HepG2 (cell line): Measurements from ENCODE around the gene COX6B1. TPM values are rescaled to one million over a fixed set of nuclear protein-coding genes. Genes with fewer than 3 reads are reported as not detected.

Source experiments
- ATAC-seq: fragments of 200-7000 bp; cut with Tn5 transposase; 3 replicates; pipeline ENCODE4 v1.9.1; 2020; ENCODE audit warnings: mild to moderate bottlenecking, moderate library complexity
- BruUV-seq: library from RNA; stranded (reverse); fragments of 400-500 nt; replicated peaks from 2 replicates; lab custom pipeline; 2021; lab: Mats Ljungman, UMichigan
- CTCF ChIA-PET: fragments of 300-600 bp; formaldehyde crosslinking; extraction: SDS; loops from one replicate; lab custom pipeline; 2021; ENCODE audit warnings: low total read pairs, inconsistent platforms, low intra/inter-chr PET ratio; lab: Yijun Ruan, JAX
- POLR2A ChIA-PET: fragments of 350-600 bp; sonication (Branson Sonifier 250); formaldehyde crosslinking; loops from one replicate; lab custom pipeline; 2020; ENCODE audit warnings: antibody characterized with exemption, inconsistent platforms; lab: Yijun Ruan, JAX
- DNase-seq: peaks from one replicate; pipeline ENCODE4 v3.0.0-alpha.2; 2015; ENCODE audit warnings: low spot score
- FAIRE-seq: peaks from 3 replicates; lab custom pipeline; 2011; peaks lifted over from hg19 to GRCh38; lab: Jason Lieb, UNC
- H2AFZ ChIP-seq: one replicate; pipeline ENCODE4 v1.6.1; 2011; ENCODE audit warnings: low read length, inconsistent platforms
- H3K27ac ChIP-seq: fragments of 300-600 bp; 3 replicates; pipeline ENCODE4 v1.8.0; 2011; ENCODE audit warnings: mixed run types, mild to moderate bottlenecking, mixed read lengths, low read length, inconsistent platforms; ENCODE audit not compliant: insufficient read depth; ENCODE audit errors: extremely low read length
- H3K27me3 ChIP-seq, 2 experiments: fragments of 200-600 bp in 1 of 2; 2 replicates in 1 of 2; 3 replicates in 1 of 2; pipeline versions ENCODE4 v1.6.0 to v1.8.0; 2011; ENCODE audit warnings: low read length in 2 of 2, mild to moderate bottlenecking in 2 of 2, moderate library complexity in 2 of 2, inconsistent platforms in 1 of 2; ENCODE audit not compliant: insufficient read depth in 2 of 2, control insufficient read depth in 1 of 2
- H3K36me3 ChIP-seq, 2 experiments: fragments of 200-600 bp in 1 of 2; replicated peaks in 1 of 2; 2 replicates in 1 of 2; 3 replicates in 1 of 2; pipeline versions ENCODE4 v1.5.1 to v1.8.0; 2011; ENCODE audit warnings: low read length in 2 of 2, inconsistent platforms in 1 of 2; ENCODE audit not compliant: insufficient read depth in 2 of 2, control insufficient read depth in 1 of 2
- H3K4me1 ChIP-seq: 2 replicates; pipeline ENCODE4 v1.5.1; 2012; ENCODE audit warnings: low read length, inconsistent platforms; ENCODE audit not compliant: insufficient read depth
- H3K4me2 ChIP-seq: 2 replicates; pipeline ENCODE4 v1.6.0; 2011; ENCODE audit warnings: low read depth, low read length, inconsistent platforms
- H3K4me3 ChIP-seq, 3 experiments: fragments of 200-600 bp in 1 of 3; sonication (generic), shearing (Covaris generic) in 1 of 3; replicated peaks in 1 of 3; 2 replicates each; pipeline ENCODE4 v1.5.1; 2011 to 2016; ENCODE audit warnings: low read length in 3 of 3, inconsistent platforms in 2 of 3, low read depth in 2 of 3, mild to moderate bottlenecking in 2 of 3, control low read depth in 1 of 3, mixed read lengths in 1 of 3; ENCODE audit not compliant: insufficient read depth in 1 of 3
- H3K79me2 ChIP-seq: one replicate; pipeline ENCODE4 v1.6.1; 2011; ENCODE audit warnings: low read length, inconsistent platforms; ENCODE audit not compliant: insufficient read depth
- H3K9ac ChIP-seq: 2 replicates; pipeline ENCODE4 v1.6.0; 2011; ENCODE audit warnings: mild to moderate bottlenecking, low read depth, low read length, inconsistent platforms; ENCODE audit not compliant: insufficient read depth
- H3K9me3 ChIP-seq: 2 replicates; pipeline ENCODE4 v1.5.1; 2012; ENCODE audit warnings: mild to moderate bottlenecking, low read length
- H4K20me1 ChIP-seq: 2 replicates; pipeline ENCODE4 v1.6.0; 2011; ENCODE audit warnings: inconsistent platforms, mild to moderate bottlenecking, low read length, moderate library complexity; ENCODE audit not compliant: insufficient read depth
- ARNTL ChIP-seq: sonication (generic); formaldehyde crosslinking; IDR thresholded peaks from 2 replicates; pipeline ENCODE4 v1.4.0; 2020; ENCODE audit warnings: mild to moderate bottlenecking, missing genetic modification reagents
- ATF1 ChIP-seq: IDR thresholded peaks from 2 replicates; pipeline ENCODE4 v1.6.1; 2016; ENCODE audit warnings: mild to moderate bottlenecking, control low read depth
- ATF2 ChIP-seq: sonication (generic); formaldehyde crosslinking; IDR thresholded peaks from 2 replicates; pipeline ENCODE4 v1.4.0; 2020; ENCODE audit warnings: missing genetic modification reagents
- FOXO1 ChIP-seq: sonication (generic); formaldehyde crosslinking; IDR thresholded peaks from 2 replicates; pipeline ENCODE4 v1.4.0; 2020; ENCODE audit warnings: missing genetic modification reagents
- HBP1 ChIP-seq: IDR thresholded peaks from 2 replicates; pipeline ENCODE4 v1.6.1; 2016; ENCODE audit warnings: low read depth, control low read depth
- HMG20A ChIP-seq: IDR thresholded peaks from 2 replicates; pipeline ENCODE4 v1.6.1; 2016; ENCODE audit warnings: borderline replicate concordance
- ISX ChIP-seq: sonication (generic); formaldehyde crosslinking; conservative IDR thresholded peaks from 2 replicates; pipeline ENCODE4 v1.5.0; 2020; ENCODE audit warnings: missing genetic modification reagents
- KDM5A ChIP-seq: fragments of 200-600 bp; sonication (generic); IDR thresholded peaks from 2 replicates; pipeline ENCODE4 v1.7.0; 2018; ENCODE audit warnings: antibody characterized with exemption, mild to moderate bottlenecking, low read length, borderline replicate concordance
- MLX ChIP-seq: IDR thresholded peaks from 2 replicates; pipeline ENCODE4 v1.6.1; 2016
- NR2F2 ChIP-seq: IDR thresholded peaks from 2 replicates; pipeline ENCODE4 v1.6.1; 2012; ENCODE audit warnings: low read depth, inconsistent platforms, borderline replicate concordance
- SALL1 ChIP-seq: sonication (generic); formaldehyde crosslinking; IDR thresholded peaks from 2 replicates; pipeline ENCODE4 v1.8.0; 2022; ENCODE audit warnings: mild to moderate bottlenecking, missing genetic modification reagents
- ZNF564 ChIP-seq: sonication (generic); formaldehyde crosslinking; IDR thresholded peaks from 2 replicates; pipeline ENCODE4 v1.8.1; 2023; ENCODE audit warnings: mild to moderate bottlenecking, missing genetic modification reagents
- ZNF766 ChIP-seq: sonication (generic); formaldehyde crosslinking; IDR thresholded peaks from 2 replicates; pipeline ENCODE4 v1.5.0; 2020; ENCODE audit warnings: missing genetic modification reagents, borderline replicate concordance
- WGBS: methylation state at CpG from one replicate; pipeline ENCODE4 v1.1.6; 2017; ENCODE audit warnings: low lambda C conversion rate; 5-methylcytosine and 5-hydroxymethylcytosine counted together
- in situ Hi-C: cut with HindIII; loops from 2 replicates; pipeline ENCODE4 v1.10.0; 2017; ENCODE audit warnings: low pct_unique_long_range_greater_than_20kb; ENCODE audit not compliant: extremely low pct_ligation_motif_present
- intact Hi-C: fragments of 100-400 bp; cut with micrococcal nuclease; formaldehyde crosslinking; loops from one replicate; pipeline ENCODE4 v1.10.0; 2022; ENCODE audit not compliant: unreplicated experiment
- polyA plus RNA-seq, 8 experiments: library from polyadenylated mRNA; depleted of rRNA in 3 of 8; stranded (reverse) in 7 of 8; unstranded in 1 of 8; fragments of >200 nt; fragmentation: Illumina TruSeq in 4 of 8; extraction: Trizol in 4 of 8; gene quantifications; 2 replicates each; pipeline versions ENCODE4 v1.2.1 to v1.2.3, GENCODE V29; 2011 to 2016; ENCODE audit warnings: low read depth in 4 of 8, missing spikeins in 1 of 8, mixed read lengths in 1 of 8; ENCODE audit not compliant: insufficient read depth in 1 of 8
- total RNA-seq, 5 experiments: library from RNA; depleted of rRNA; stranded (reverse); fragments of >200 nt; fragmentation: Illumina TruSeq; extraction: Trizol; gene quantifications; 2 replicates each; pipeline ENCODE4 v1.2.3, GENCODE V29; 2016; ENCODE audit warnings: low read depth in 1 of 5
- TF ChIP-seq, protein P1 (sequence below): sonication (generic); formaldehyde crosslinking; IDR thresholded peaks from 2 replicates; pipeline ENCODE4 v1.8.1; 2023; ENCODE audit warnings: mild to moderate bottlenecking, inconsistent platforms, moderate library complexity, missing genetic modification reagents, borderline replicate concordance

Gene COX6B1
- total and polyA plus RNA-seq, 2 of the 13 experiments (the other 11 are each of a cell fraction or from before 2014, with no cell fraction given), result 481 to 487 TPM

DNA sequence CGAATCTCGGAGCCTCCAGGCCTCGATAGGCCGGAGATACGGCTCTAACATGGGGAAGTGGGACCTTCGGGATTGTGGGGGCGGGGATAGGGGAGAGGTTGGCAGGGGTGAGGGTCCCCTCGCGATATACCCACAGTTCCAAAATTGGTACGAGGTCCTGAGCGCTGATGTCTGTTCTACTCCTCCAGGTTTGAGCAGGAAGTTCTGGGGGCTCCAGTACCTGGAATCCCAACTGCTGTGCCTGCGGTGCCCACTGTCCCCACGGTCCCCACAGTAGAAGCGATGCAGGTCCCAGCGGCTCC lies 18.8 kb upstream of the COX6B1 start:
- WGBS, result 0% methylated on average over 10 of the region's 15 CpGs

More for the DNA sequence above, 18.8 kb upstream of the COX6B1 start:
- TSS peak; percentile 75 for BruUV-seq
- POLR2A ChIA-PET, result no interaction called here
- in situ Hi-C loops, result no loop called here
- peak overlapping the region; percentile 88 to 94 (median 88) for H3K4me3 ChIP-seq
- CTCF ChIA-PET, result no interaction called here
- H3K27me3 ChIP-seq, result no peaks in the 10 kb centered on the region; a peak in 1 of 5 replicates
- H3K4me2 ChIP-seq, result peak overlapping the region; percentile 96
- H3K79me2 ChIP-seq, result peaks cover 10% of the 10 kb centered on the region
- H3K9me3 ChIP-seq, result no peaks in the 10 kb centered on the region
- peaks cover 20 to 34% of the 10 kb centered on the region in 2 experiments for H3K36me3 ChIP-seq
- H3K4me1 ChIP-seq, result peaks cover 18% of the 10 kb centered on the region; the same call in 1 of the 2 replicates
- H3K27ac ChIP-seq, result peak overlapping the region; percentile 60
- TF ChIP-seq ATF2 (CRISPR knock-in tag) (no peak), HMG20A (CRISPR knock-in tag) (no peak), ATF1 (CRISPR knock-in tag) (no peak), MLX (CRISPR knock-in tag) (no peak), KDM5A (peak; percentile 93; the same call in 1 of the 2 replicates), ARNTL (CRISPR knock-in tag) (0 out of 2 replicates have a peak, but pooled peaks have one; percentile 6), NR2F2 (no peak), ISX (CRISPR knock-in tag) (0 out of 2 replicates have a peak, but pooled peaks have one; percentile 5), ZNF564 (CRISPR knock-in tag) (no peak), HBP1 (CRISPR knock-in tag) (0 out of 2 replicates have a peak, but pooled peaks have one; percentile 1), SALL1 (CRISPR knock-in tag) (no peak), FOXO1 (no peak), ZNF766 (CRISPR knock-in tag) (0 out of 2 replicates have a peak, but pooled peaks have one; percentile 4)
- TF ChIP-seq, protein P1, sequence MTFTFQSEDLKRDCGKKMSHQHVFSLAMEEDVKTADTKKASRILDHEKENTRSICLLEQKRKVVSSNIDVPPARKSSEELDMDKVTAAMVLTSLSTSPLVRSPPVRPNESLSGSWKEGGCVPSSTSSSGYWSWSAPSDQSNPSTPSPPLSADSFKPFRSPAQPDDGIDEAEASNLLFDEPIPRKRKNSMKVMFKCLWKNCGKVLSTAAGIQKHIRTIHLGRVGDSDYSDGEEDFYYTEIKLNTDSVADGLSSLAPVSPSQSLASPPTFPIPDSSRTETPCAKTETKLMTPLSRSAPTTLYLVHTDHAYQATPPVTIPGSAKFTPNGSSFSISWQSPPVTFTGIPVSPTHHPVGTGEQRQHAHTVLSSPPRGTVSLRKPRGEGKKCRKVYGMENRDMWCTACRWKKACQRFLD, result 0 out of 2 replicates have a peak, but pooled peaks have one; percentile 2
- no peak for ATAC-seq
- H3K9ac ChIP-seq, result peak overlapping the region; percentile 91
- DNase-seq, result no peak
- intact Hi-C loops, result no loop called here
- no peak for FAIRE-seq
- no peaks in the 10 kb centered on the region for H4K20me1 ChIP-seq
- H2AFZ ChIP-seq, result no peak overlapping the region
